ENCODE measurements around the gene MAFG.

GRCh38 chr17:81931189-81931556, 3.6 kb upstream of the MAFG start:
- TF ChIP-seq, protein P1, sequence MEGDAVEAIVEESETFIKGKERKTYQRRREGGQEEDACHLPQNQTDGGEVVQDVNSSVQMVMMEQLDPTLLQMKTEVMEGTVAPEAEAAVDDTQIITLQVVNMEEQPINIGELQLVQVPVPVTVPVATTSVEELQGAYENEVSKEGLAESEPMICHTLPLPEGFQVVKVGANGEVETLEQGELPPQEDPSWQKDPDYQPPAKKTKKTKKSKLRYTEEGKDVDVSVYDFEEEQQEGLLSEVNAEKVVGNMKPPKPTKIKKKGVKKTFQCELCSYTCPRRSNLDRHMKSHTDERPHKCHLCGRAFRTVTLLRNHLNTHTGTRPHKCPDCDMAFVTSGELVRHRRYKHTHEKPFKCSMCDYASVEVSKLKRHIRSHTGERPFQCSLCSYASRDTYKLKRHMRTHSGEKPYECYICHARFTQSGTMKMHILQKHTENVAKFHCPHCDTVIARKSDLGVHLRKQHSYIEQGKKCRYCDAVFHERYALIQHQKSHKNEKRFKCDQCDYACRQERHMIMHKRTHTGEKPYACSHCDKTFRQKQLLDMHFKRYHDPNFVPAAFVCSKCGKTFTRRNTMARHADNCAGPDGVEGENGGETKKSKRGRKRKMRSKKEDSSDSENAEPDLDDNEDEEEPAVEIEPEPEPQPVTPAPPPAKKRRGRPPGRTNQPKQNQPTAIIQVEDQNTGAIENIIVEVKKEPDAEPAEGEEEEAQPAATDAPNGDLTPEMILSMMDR (IDR thresholded peaks at IDR 0.05): no peak
- TF ChIP-seq EP300 (IDR thresholded peaks at IDR 0.05) (no peak), POLR2A (IDR thresholded peaks at IDR 0.05) (no peak), POLR2AphosphoS5 (IDR thresholded peaks at IDR 0.05) (no peak)

Measured in suprapubic skin (tissue), 4 donors.